K562 (cell line): Measurements from ENCODE around the gene DGCR2. TPM values are rescaled to one million over a fixed set of nuclear protein-coding genes. Genes with fewer than 3 reads are reported as not detected.

Experiments used
- ARID1B ChIP-seq: fragments of 450-650 bp; IDR thresholded peaks from 2 replicates; pipeline ENCODE4 v1.6.1; 2016; ENCODE audit warnings: antibody characterized with exemption, mild to moderate bottlenecking, inconsistent platforms
- CBFB ChIP-seq: sonication (generic); formaldehyde crosslinking; IDR thresholded peaks from 2 replicates; pipeline ENCODE4 v1.4.0; 2020; ENCODE audit warnings: mild to moderate bottlenecking, missing genetic modification reagents
- CREB1 ChIP-seq, 2 experiments: sonication (generic) in 1 of 2; formaldehyde crosslinking in 1 of 2; IDR thresholded peaks; 2 replicates each; pipeline versions ENCODE4 v1.6.1 to v1.8.0; 2012 to 2022; ENCODE audit warnings: inconsistent platforms in 1 of 2, mild to moderate bottlenecking in 1 of 2, missing genetic modification reagents in 1 of 2, moderate library complexity in 1 of 2
- DNMT1 ChIP-seq: fragments of 450-650 bp; IDR thresholded peaks from 2 replicates; pipeline ENCODE4 v1.6.1; 2016; ENCODE audit warnings: antibody characterized with exemption, mild to moderate bottlenecking
- E2F8 ChIP-seq: fragments of 450-650 bp; IDR thresholded peaks from 2 replicates; pipeline ENCODE4 v1.7.1; 2018; ENCODE audit warnings: mild to moderate bottlenecking, low read depth; ENCODE audit not compliant: partially characterized antibody
- ESRRB ChIP-seq: fragments of 250-450 bp; sonication (Bioruptor Pico); IDR thresholded peaks from 2 replicates; pipeline ENCODE4 v1.5.0; 2020; ENCODE audit warnings: mild to moderate bottlenecking, moderate library complexity, borderline replicate concordance
- ETV5 ChIP-seq: sonication (generic); formaldehyde crosslinking; IDR thresholded peaks from 2 replicates; pipeline ENCODE4 v1.4.0; 2020; ENCODE audit warnings: low read depth, mild to moderate bottlenecking, missing genetic modification reagents
- HCFC1 ChIP-seq: IDR thresholded peaks from 2 replicates; pipeline ENCODE4 v1.6.1; 2012; ENCODE audit warnings: low read depth, low read length, improper control_type of control experiment
- HMG20A ChIP-seq: fragments of 450-650 bp; formaldehyde crosslinking; conservative IDR thresholded peaks from 2 replicates; pipeline ENCODE4 v1.4.0; 2020; ENCODE audit warnings: mild to moderate bottlenecking, mixed read lengths
- ID3 ChIP-seq, 2 experiments: fragments of 250-450 bp in 1 of 2; fragments of 450-650 bp in 1 of 2; sonication (Bioruptor Pico) in 1 of 2; IDR thresholded peaks; 2 replicates each; pipeline versions ENCODE4 v1.6.1 to v1.8.0; 2016 to 2021; ENCODE audit warnings: mild to moderate bottlenecking in 2 of 2, moderate library complexity in 2 of 2, missing compliant biosample characterization in 1 of 2, missing genetic modification characterization in 1 of 2
- NCOA1 ChIP-seq: fragments of 450-650 bp; IDR thresholded peaks from 2 replicates; pipeline ENCODE4 v1.6.1; 2016; ENCODE audit warnings: low read depth
- PHB2 ChIP-seq: fragments of 450-650 bp; IDR thresholded peaks from 2 replicates; pipeline ENCODE4 v1.6.1; 2017; ENCODE audit warnings: low read depth
- PPARD ChIP-seq: fragments of 250-450 bp; sonication (Bioruptor Pico); IDR thresholded peaks from 2 replicates; pipeline ENCODE4 v1.8.0; 2022; ENCODE audit warnings: inconsistent platforms, mild to moderate bottlenecking, moderate library complexity
- SETDB1 ChIP-seq: IDR thresholded peaks from one replicate; pipeline ENCODE4 v1.6.1; 2012; ENCODE audit warnings: low read length, control low read depth, inconsistent platforms
- SMC3 ChIP-seq: conservative IDR thresholded peaks from 2 replicates; pipeline ENCODE4 v1.6.1; 2011; ENCODE audit warnings: low read depth, low read length, improper control_type of control experiment; ENCODE audit not compliant: insufficient read depth
- SNRNP70 ChIP-seq: fragments of 200-400 bp; formaldehyde crosslinking; optimal IDR thresholded peaks from 2 replicates; pipeline ENCODE3; 2017; ENCODE audit warnings: low read depth, low read length
- SPI1 ChIP-seq: IDR thresholded peaks from 2 replicates; pipeline ENCODE4 v1.6.1; 2011; ENCODE audit warnings: low read depth, low read length, control low read depth, borderline replicate concordance
- SREBF1 ChIP-seq: fragments of 150-350 bp; IDR thresholded peaks from 2 replicates; pipeline ENCODE4 v1.6.1; 2014; ENCODE audit warnings: antibody characterized with exemption, low read depth, low read length, borderline replicate concordance
- TCF7 ChIP-seq: sonication (generic); IDR thresholded peaks from 2 replicates; pipeline ENCODE4 v1.6.1; 2016; ENCODE audit warnings: antibody characterized with exemption, borderline replicate concordance
- TFAP4 ChIP-seq: sonication (generic); formaldehyde crosslinking; IDR thresholded peaks from 2 replicates; pipeline ENCODE4 v1.8.0; 2022; ENCODE audit warnings: missing genetic modification reagents, mild to moderate bottlenecking, moderate library complexity, borderline replicate concordance
- ZFPM2 ChIP-seq: fragments of 250-450 bp; sonication (Bioruptor Pico); IDR thresholded peaks from 2 replicates; pipeline ENCODE4 v1.5.1; 2022; ENCODE audit warnings: mild to moderate bottlenecking
- ZNF655 ChIP-seq: fragments of 250-450 bp; sonication (Bioruptor Pico); IDR thresholded peaks from 2 replicates; pipeline ENCODE4 v1.5.0; 2021
- ZNF830 ChIP-seq: fragments of 250-450 bp; sonication (Bioruptor Pico); IDR thresholded peaks from 2 replicates; pipeline ENCODE4 v1.5.0; 2021; ENCODE audit warnings: mild to moderate bottlenecking
- polyA plus RNA-seq, 8 experiments: library from polyadenylated mRNA; depleted of rRNA in 4 of 8; stranded (reverse) in 5 of 8; unstranded in 3 of 8; fragments of >200 nt; fragmentation: Nextera tagmentation in 2 of 8; fragmentation: Illumina TruSeq in 1 of 8; extraction: Ambion mirVana in 2 of 8; extraction: Trizol in 1 of 8; gene quantifications; 2 replicates each; pipeline versions ENCODE4 v1.2.1 to v1.2.3, GENCODE V29; 2011 to 2014; ENCODE audit warnings: inconsistent platforms in 1 of 8, missing spikeins in 1 of 8
- total RNA-seq, 7 experiments: library from RNA; depleted of rRNA in 6 of 7; stranded (reverse); fragments of >200 nt in 6 of 7; fragmentation: Illumina TruSeq in 2 of 7; extraction: Trizol in 2 of 7; gene quantifications; 2 replicates each; pipeline versions ENCODE4 v1.2.1 to v1.2.3, GENCODE V29; 2011 to 2021; ENCODE audit warnings: low replicate concordance in 1 of 7

The DGCR2 gene
- total and polyA plus RNA-seq, 9 of the 15 experiments (the other 6 are each of a cell fraction or from before 2014, with no cell fraction given), result 0.69 to 101 (median 56.4) TPM

- TF ChIP-seq E2F8, result peak; percentile 70
- no peak for TF ChIP-seq PPARD (CRISPR knock-in tag)
- TF ChIP-seq SPI1, result 0 out of 2 replicates have a peak, but pooled peaks have one; percentile 16
- no peak for TF ChIP-seq NCOA1
- TF ChIP-seq CREB1 (IDR thresholded peaks at IDR 0.05), result no peak
- no peak for TF ChIP-seq CREB1 (CRISPR knock-in tag; IDR thresholded peaks at IDR 0.05)
- TF ChIP-seq DNMT1, result 0 out of 2 replicates have a peak, but pooled peaks have one; percentile 24
- TF ChIP-seq ARID1B, result no peak
- TF ChIP-seq SREBF1, result no peak
- peak; percentile 90; the same call in 1 of the 2 replicates for TF ChIP-seq ZFPM2
- TF ChIP-seq ZNF655 (CRISPR knock-in tag), result no peak
- 0 out of 2 replicates have a peak, but pooled peaks have one; percentile 66 for TF ChIP-seq ETV5 (CRISPR knock-in tag)
- TF ChIP-seq SMC3, result peak; percentile 53
- TF ChIP-seq ID3 (CRISPR knock-in tag; IDR thresholded peaks at IDR 0.05), result no peak
- peak; percentile 74 for TF ChIP-seq ID3 (tag; IDR thresholded peaks at IDR 0.05)
- TF ChIP-seq HMG20A (CRISPR knock-in tag), result no peak
- TF ChIP-seq SETDB1, result no peak
- TF ChIP-seq SNRNP70, result no peak
- TF ChIP-seq HCFC1, result peak; percentile 14; the same call in 1 of the 2 replicates
- TF ChIP-seq ZNF830 (CRISPR knock-in tag), result 0 out of 2 replicates have a peak, but pooled peaks have one; percentile 18
- TF ChIP-seq TFAP4 (CRISPR knock-in tag), result peak; percentile 65; the same call in 1 of the 2 replicates
- no peak for TF ChIP-seq ESRRB
- TF ChIP-seq TCF7, result peak; percentile 20; the same call in 1 of the 2 replicates
- TF ChIP-seq PHB2, result no peak
- peak; percentile 85; the same call in 1 of the 2 replicates for TF ChIP-seq CBFB (CRISPR knock-in tag)
These were observed 85.5 kb downstream of the DGCR2 start (continued) for GRCh38 chr22:19036523-19037273.
